Stimulated activated CD8-positive, alpha-beta memory T cell treated with anti-CD3 and anti-CD28 coated beads, Interleukin-15, amount 100 ng/mL, for 4 hours (primary cell): ENCODE data around the gene UBE2QL1.
"Not testable (repeated sequence)": the region's sequence is repeated elsewhere in the genome, so short reads cannot be mapped to it uniquely, and the experiment has no call there.

Experiments
- DNase-seq, 2 donors: peaks; one replicate each; pipeline ENCODE4 v3.0.0-alpha.2; 2020; ENCODE audit warnings: low read depth in 2 of 2

The UBE2QL1 gene

DNA sequence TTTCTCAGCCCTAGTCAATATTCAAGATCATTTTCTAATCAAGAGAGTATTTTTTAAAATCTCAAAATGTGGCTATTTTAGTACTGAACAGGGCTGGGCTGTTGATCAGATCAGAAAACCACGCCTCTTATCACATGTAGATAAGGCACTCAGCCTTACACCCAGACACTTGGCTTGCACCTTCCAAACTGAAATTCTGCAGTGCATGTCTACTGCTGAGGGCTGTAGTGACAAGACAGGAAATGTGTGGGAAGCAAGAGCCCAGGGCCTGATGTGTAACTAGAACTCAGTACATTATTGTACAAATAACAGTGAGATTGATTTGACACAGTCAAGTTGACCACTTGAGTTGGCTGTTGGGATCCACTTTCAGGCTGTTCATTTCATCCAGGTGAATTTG is 48.6 kb downstream of the UBE2QL1 start:
- DNase-seq = no peak

GRCh38 chr5:6498968-6499367 is 50.3 kb downstream of the UBE2QL1 start:
- DNase-seq = no peak

- no peak for DNase-seq
These were observed 53.0 kb downstream of the UBE2QL1 start for GRCh38 chr5:6501701-6502100.

DNA sequence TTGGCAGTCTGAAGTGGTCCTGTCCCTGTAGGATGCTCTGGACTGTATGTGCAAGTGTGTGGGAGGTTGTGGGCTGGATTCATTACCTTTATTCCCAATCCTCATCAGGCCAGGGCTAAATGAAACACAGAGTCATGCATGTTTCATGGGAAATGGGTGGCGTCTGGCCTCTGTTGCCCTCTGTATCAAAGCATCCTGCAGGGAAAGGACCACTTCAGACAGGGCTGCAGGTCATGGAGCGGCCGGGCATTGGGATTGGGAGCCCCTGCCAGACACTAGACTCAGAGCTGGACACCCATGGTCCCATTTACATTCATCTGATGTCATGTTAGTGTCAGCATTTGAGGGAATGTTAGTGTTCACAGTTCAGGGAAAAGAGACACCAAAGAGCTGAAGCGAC is 53.8 kb downstream of the UBE2QL1 start:
- no peak for DNase-seq

- DNase-seq = no peak
These were observed 54.7 kb downstream of the UBE2QL1 start for GRCh38 chr5:6503342-6503741.

DNA sequence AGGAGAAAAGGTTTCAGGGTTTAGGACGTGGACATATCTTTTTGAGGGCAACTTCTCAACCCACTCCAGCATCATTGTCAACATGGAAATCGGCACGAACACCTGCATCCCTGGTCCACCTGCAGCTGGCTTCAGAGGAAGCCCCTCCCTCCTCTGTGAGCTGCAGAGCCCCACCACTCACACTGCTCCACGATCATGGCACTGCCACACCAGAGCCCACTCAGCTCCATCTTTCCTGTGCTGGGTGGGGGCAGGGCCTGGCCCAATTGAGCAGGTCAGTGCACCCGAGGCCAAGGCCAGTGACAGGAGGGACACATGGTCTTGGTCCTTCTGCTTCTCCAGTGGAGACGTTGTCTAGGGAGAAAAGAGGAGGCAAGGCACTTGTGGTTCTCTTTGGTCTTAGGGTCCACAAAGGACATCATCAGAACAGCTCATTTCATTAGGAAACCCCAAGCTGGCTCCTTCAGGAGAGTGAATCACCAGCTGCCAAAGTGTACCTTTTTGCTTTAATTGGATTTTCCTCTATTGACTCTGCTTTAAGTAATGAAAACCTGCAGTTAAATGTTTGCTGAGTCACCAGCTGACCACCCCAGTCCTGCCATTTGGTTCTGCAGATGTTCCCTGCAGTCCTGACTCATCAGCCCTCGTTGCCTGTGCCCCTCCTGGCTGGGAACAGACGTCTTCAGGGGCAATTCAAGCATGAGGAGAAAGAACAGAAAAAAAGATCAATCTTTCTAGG is 56.2 kb downstream of the UBE2QL1 start:
- DNase-seq = no peak

GRCh38 chr5:6505416-6505755 is 56.7 kb downstream of the UBE2QL1 start:
- no peak for DNase-seq

- DNase-seq = no peak
These were observed 57.3 kb downstream of the UBE2QL1 start for GRCh38 chr5:6505783-6506557.

- DNase-seq = no peak
These were observed 58.0 kb downstream of the UBE2QL1 start for GRCh38 chr5:6506611-6507010.

DNA sequence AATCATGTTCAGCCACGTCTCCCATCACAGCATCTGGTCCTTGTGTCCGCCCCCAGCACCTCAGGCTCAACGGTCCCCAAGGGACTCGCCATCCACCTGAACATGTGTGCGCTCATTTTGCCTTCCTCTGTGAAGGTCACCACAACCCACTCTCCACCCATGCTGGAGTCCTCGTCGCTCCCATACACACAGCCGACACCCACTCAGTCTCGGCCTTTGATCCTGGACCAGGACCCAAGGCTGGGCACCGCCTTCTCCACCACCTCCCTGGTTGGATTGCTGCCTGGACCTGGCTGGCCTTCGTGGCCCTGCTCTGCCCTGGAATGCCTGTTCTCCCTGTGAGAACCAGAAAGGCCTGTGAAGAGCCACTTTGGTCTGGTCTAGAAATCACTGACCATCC is 60.3 kb downstream of the UBE2QL1 start:
- DNase-seq = no peak

- no peak for DNase-seq
These were observed 61.5 kb downstream of the UBE2QL1 start for GRCh38 chr5:6510132-6510531.

GRCh38 chr5:6510973-6511372 is 62.3 kb downstream of the UBE2QL1 start:
- DNase-seq = no peak

GRCh38 chr5:6515812-6516211 is 67.2 kb downstream of the UBE2QL1 start:
- DNase-seq = not testable (repeated sequence)

- no peak for DNase-seq
These were observed 68.2 kb downstream of the UBE2QL1 start for GRCh38 chr5:6516823-6517222.

DNA sequence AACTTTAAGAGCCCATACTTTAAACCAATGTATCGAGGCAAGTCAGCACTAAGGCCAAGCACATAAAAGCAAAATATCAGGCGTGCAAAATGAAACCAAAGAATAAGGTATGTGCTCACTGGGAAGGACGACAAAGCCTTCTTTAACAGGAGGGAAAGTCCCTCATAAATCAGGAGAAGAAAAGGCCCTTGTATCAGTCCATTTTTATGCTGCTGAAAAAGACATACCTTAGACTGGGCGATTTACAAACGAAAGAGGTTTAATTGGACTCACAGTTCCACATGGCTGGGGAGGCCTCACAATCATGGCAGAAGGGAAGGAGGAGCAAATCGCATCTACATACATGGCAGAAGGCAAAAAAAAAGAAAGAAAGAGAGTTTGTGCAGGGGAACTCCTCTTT is 68.9 kb downstream of the UBE2QL1 start:
- no peak for DNase-seq

DNA sequence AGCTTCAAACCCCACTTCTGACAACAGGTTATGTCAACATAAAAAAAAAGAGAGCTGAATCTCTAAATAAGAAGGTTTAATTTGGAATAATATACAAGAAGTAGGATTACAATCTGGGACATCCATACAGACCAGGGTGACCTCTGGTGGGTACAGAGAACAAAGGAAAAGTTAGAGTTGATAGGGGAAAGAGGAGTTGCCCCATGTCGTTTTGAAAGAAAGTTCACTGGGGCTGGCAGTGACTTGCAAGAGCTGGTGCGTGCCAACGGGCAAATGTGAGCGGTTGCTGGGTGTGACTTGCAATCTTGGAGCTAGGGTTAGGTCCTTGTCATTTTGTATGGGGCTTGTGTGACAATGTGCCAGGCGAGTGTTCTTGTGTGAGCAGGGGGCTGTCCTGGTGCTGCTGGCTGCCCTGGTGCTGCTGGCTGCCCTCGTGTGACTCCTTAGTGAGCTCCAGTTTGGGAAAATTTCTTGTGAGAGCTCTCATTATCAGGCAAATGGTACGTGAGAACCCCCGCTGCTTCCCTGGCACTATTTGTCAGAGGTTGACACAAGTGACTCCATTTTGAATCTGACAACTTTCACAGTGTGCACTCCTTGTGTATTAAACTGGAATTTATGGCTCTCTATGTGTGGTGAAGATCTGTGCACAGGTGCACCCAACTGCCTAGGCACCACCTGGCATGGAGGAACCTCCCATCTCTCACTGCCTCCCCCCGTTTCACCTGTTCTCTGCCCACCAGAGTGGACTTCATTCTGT is 69.8 kb downstream of the UBE2QL1 start:
- no peak for DNase-seq

GRCh38 chr5:6520201-6520600 is 71.5 kb downstream of the UBE2QL1 start:
- DNase-seq = no peak

DNA sequence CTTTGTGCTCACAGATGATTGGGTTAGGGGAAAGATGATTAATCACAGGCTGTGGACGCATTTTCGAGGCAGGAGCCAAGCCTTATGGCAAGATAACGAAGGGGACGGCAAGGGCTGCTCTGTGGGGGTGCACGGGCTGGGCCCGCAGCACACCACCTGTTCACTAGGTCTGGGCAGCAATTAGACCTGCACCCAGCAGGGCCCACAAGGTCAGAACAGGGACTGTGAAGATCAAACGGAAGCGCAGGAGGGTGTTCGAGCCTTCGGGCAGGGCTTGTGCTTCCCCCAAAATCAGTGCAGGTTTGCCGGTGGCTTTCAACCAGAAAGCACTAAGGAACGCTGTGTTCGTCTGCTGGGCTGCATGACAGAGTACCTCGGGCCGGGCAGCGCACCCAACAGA is 73.7 kb downstream of the UBE2QL1 start:
- no peak for DNase-seq

DNA sequence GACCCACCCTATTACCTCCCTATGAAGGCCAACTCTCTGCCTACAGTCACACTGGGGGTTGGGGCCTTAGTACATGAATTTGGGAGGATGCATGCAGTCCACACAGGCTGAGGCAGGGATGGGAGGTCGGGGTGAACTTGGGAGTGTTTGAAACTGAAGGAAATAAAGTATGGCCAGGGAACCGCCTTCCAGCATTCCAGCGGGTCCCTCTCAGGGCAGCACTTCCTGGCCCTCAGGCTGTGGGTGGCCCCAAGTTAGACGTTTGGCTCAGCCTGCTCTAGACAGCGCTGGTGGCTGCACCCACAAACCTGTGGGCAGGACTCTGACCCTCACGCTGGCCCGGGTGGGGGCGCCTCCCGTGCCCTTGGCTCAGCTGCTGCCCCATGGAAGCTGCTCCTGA is 74.3 kb downstream of the UBE2QL1 start:
- no peak for DNase-seq

- no peak for DNase-seq
These were observed 76.8 kb downstream of the UBE2QL1 start for GRCh38 chr5:6525422-6525821.

DNA sequence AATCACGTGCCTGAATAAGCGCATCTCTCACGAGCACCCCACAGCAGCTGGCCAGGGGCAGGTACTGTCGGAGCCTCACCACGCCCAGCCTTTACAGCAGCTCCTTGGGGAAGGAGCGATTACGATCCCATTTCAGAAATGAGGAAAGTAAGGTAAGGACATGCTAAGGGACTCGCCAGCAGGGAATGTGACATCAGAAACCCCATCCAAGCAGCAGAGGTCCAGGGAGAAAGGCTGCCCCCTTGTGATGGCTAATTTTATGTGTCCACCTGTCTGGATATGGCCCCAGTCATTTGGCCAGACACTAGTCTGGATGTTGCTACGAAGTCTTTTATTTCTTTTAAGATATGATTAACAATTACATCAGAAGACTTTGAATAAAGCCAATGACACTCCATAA is 77.3 kb downstream of the UBE2QL1 start:
- no peak for DNase-seq

- no peak for DNase-seq
These were observed 79.2 kb downstream of the UBE2QL1 start for GRCh38 chr5:6527749-6528455.
